Body of pancreas (tissue), 4 donors: Measurements from ENCODE around the gene ID2. TPM values are rescaled to one million over a fixed set of nuclear protein-coding genes. Genes with fewer than 3 reads are reported as not detected.

Source experiments
- ATAC-seq: fragments of 150-250 bp; one replicate; pipeline ENCODE4 v1.9.1; 2016
- DNase-seq, 4 donors: peaks; one replicate each; pipeline ENCODE4 v3.0.0-alpha.2; 2019
- H3K27ac ChIP-seq, 4 donors: fragments of 200-600 bp; sonication (generic); 1 replicate in 3 of 4; 2 replicates in 1 of 4; pipeline versions ENCODE4 v1.5.1 to v1.6.1; 2016 to 2019; ENCODE audit warnings: mild to moderate bottlenecking in 1 of 4, mixed read lengths in 1 of 4, moderate library complexity in 1 of 4
- H3K27me3 ChIP-seq, 2 donors: fragments of 200-600 bp; sonication (generic); one replicate each; pipeline ENCODE4 v1.6.0; 2016; ENCODE audit warnings: mild to moderate bottlenecking in 1 of 2
- H3K36me3 ChIP-seq, 2 donors: fragments of 200-600 bp; sonication (generic); replicated peaks in 1 of 2; 2 replicates each; pipeline ENCODE4 v1.5.1; 2016; ENCODE audit warnings: low read depth in 2 of 2; ENCODE audit not compliant: insufficient read depth in 1 of 2
- H3K4me1 ChIP-seq: fragments of 200-600 bp; sonication (generic); one replicate; pipeline ENCODE4 v1.6.0; 2016
- H3K4me3 ChIP-seq, 2 donors: fragments of 200-600 bp; sonication (generic); 1 replicate in 1 of 2; 2 replicates in 1 of 2; pipeline ENCODE4 v1.5.1; 2016 to 2019
- H3K9me3 ChIP-seq, 3 donors: fragments of 200-600 bp; sonication (generic); 1 replicate in 2 of 3; 2 replicates in 1 of 3; pipeline ENCODE4 v1.5.1; 2016
- POLR2A ChIP-seq, 3 donors: fragments of 450-650 bp; IDR thresholded peaks; one replicate each; pipeline ENCODE4 v1.6.1; 2016; ENCODE audit warnings: antibody characterized with exemption in 3 of 3, mild to moderate bottlenecking in 2 of 3
- WGBS, 2 donors: methylation state at CpG; one replicate each; pipeline ENCODE4 v1.1.5; 2017; 5-methylcytosine and 5-hydroxymethylcytosine counted together
- intact Hi-C: fragments of 100-400 bp; cut with DNase I; formaldehyde crosslinking; loops from one replicate; pipeline ENCODE4 v1.15.1; 2023
- total RNA-seq, 2 donors: library from RNA; depleted of rRNA; stranded (reverse); fragments of >200 nt; gene quantifications; one replicate each; pipeline ENCODE4 v1.1.0, GENCODE V29; 2016
- TF ChIP-seq, protein P1 (sequence below), 7 experiments: fragments of 450-650 bp in 4 of 7; fragments of 200-600 bp in 3 of 7; sonication (generic) in 3 of 7; IDR thresholded peaks; one replicate each; pipeline ENCODE4 v1.5.1; 2016 to 2019; ENCODE audit warnings: antibody characterized with exemption in 7 of 7

ID2 gene
- total RNA-seq, 2 donors from 2014 or later, result 50.3 to 157 TPM

DNA sequence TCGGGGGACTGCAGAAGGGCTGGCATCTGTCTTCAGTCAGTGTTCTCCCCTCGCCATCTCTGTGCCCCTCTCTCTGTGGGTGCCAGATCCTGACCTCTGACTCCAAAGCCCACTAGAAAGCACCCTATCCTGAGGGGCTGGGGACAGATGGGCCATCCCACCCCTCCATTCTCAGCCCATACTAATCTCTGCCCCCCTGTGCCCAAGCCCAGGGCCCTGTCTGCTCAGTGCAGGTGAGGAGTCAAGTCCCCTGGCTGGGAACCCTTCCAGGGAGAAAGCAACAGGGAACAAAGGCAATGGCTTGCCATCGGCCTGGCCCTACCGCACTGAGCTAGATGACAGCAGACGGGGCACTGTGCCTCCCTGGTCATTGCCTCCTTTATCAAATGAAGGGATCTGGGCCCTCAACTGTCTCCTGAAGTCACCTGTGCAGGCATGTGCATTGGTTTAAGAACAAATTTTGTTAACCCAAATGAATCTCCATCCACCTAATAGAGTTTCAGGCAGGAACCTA lies 42.7 kb upstream of the ID2 start:
- Histone ChIP-seq H3K27me3 (no peaks in the 10 kb centered on the region), H3K4me3 (no peak overlapping the region), H3K27ac (no peak overlapping the region), H3K9me3 (no peaks in the 10 kb centered on the region), H3K36me3 (no peaks in the 10 kb centered on the region), H3K4me1 (peaks cover 2% of the 10 kb centered on the region)
- WGBS, 2 donors, result 90 to 100% methylated on average over 1 to 5 of the region's 5 CpGs
- no peak for TF ChIP-seq POLR2A (IDR thresholded peaks at IDR 0.05)
- TF ChIP-seq, protein P1, sequence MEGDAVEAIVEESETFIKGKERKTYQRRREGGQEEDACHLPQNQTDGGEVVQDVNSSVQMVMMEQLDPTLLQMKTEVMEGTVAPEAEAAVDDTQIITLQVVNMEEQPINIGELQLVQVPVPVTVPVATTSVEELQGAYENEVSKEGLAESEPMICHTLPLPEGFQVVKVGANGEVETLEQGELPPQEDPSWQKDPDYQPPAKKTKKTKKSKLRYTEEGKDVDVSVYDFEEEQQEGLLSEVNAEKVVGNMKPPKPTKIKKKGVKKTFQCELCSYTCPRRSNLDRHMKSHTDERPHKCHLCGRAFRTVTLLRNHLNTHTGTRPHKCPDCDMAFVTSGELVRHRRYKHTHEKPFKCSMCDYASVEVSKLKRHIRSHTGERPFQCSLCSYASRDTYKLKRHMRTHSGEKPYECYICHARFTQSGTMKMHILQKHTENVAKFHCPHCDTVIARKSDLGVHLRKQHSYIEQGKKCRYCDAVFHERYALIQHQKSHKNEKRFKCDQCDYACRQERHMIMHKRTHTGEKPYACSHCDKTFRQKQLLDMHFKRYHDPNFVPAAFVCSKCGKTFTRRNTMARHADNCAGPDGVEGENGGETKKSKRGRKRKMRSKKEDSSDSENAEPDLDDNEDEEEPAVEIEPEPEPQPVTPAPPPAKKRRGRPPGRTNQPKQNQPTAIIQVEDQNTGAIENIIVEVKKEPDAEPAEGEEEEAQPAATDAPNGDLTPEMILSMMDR (IDR thresholded peaks at IDR 0.05), result no peak
- DNase-seq (no peak), ATAC-seq (no peak)
- intact Hi-C loops, result no loop called here

DNA sequence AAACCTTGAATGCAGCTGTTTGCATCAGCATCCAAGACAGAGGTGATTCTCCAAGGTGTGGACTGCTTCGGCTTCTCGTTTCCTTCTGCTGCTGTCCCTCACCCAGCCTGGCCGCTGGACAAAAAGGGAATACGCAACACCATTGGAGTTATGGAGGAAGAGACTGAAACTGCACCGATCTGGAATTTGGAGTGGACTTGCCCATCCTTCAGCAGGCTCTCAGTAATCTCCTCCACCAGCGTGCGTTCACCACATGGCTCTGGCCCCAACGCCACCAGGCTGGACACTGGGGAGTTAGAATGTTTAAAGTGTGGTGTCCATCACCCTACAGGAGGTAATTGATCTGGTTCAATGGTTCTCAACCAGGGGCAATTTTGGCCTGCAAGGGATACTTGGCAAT lies 41.4 kb upstream of the ID2 start:
- intact Hi-C loops, result no loop called here
- Histone ChIP-seq H3K36me3 (no peaks in the 10 kb centered on the region), H3K9me3 (no peaks in the 10 kb centered on the region), H3K27ac (no peak overlapping the region), H3K4me1 (no peaks in the 10 kb centered on the region), H3K27me3 (no peaks in the 10 kb centered on the region), H3K4me3 (no peak overlapping the region)
- ATAC-seq, result no peak
- DNase-seq, result no peak
- TF ChIP-seq, protein P1 (IDR thresholded peaks at IDR 0.05), result no peak
- no peak for TF ChIP-seq POLR2A (IDR thresholded peaks at IDR 0.05)
- 92 to 95% methylated on average over 8 of the region's 8 CpGs for WGBS, 2 donors

DNA sequence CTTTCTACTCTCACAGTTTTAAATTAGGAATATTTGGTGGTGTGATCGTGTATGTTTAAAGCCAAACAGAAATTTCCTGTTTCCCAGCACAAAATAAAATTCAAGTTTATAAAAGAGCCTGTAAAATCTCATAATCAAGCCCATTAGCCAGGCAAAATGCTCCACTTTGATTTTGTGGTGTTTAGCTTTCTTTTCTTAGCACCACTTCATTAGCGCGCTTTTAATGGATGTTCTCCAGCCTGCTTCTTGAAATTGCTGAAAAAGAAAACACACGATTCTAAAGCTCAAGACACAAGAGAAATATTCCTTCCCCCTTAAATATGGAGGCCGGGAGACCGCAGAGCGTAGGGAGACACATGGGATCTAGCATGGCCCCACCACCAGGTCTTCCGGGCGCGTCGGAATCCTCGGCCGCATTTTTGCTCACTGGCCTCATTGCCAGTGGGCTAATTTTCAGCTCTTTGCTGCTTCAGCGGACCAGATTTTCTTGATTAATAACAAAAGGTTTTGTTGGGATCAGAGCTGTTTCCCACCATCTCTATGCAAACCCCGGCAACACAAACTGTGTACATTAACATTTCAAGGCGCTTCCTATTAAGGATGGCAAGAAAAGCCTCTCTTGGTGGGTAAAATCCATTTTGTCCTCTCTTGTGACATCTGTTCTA lies 40.4 kb upstream of the ID2 start:
- TF ChIP-seq POLR2A (IDR thresholded peaks at IDR 0.05), result no peak
- TF ChIP-seq, protein P1 (IDR thresholded peaks at IDR 0.05), result no peak
- DNase-seq, result no peak
- no peaks in the 10 kb centered on the region for H3K36me3 ChIP-seq
- WGBS, 2 donors, result 92 to 93% methylated on average over 16 of the region's 16 CpGs
- ATAC-seq, result no peak
- intact Hi-C loops, result no loop called here
- H3K27ac ChIP-seq, result no peak overlapping the region
- no peaks in the 10 kb centered on the region for H3K27me3 ChIP-seq
- H3K4me3 ChIP-seq, result no peak overlapping the region
- no peaks in the 10 kb centered on the region for H3K9me3 ChIP-seq
- H3K4me1 ChIP-seq, result no peaks in the 10 kb centered on the region

DNA sequence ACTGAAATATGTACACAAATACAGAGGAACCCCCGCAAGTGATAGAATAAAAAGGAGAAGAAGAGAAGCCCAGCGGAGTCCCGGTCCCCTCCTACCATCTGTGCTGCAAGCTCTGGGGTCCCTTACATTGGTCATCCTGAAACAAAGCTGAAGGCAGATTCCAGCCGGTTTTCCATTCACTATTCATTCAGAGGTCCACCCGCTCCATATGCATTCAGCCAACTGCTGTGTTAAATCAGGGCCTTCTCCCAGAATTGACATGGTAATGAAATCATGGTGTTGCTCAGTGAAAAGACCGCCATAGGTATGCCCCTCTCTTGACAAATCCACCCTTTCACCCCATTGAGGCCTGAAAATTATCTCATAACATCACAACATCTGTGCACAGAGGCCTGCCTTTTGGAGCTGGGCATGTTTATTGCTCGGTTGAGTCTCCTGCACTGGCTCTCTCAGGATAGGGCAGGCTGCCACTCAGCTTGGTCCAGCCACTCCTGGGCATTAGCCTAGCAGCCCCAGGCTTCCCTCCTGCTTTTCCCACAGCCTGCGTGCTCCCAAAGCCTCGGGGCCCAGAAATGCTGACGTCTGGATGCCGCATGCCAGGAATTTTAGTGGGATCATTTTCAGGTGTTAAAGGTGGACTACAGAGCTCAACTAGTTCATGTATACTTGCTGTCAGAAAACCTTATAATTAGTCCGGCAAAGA lies 39.3 kb upstream of the ID2 start:
- Histone ChIP-seq H3K4me3 (no peak overlapping the region), H3K36me3 (no peaks in the 10 kb centered on the region), H3K9me3 (no peaks in the 10 kb centered on the region), H3K27me3 (no peaks in the 10 kb centered on the region), H3K27ac (no peak overlapping the region), H3K4me1 (no peaks in the 10 kb centered on the region)
- ATAC-seq (no peak), DNase-seq (no peak)
- intact Hi-C loops, result no loop called here
- 72 to 83% methylated on average over 12 of the region's 12 CpGs for WGBS, 2 donors
- TF ChIP-seq, protein P1 (IDR thresholded peaks at IDR 0.05), result no peak
- no peak for TF ChIP-seq POLR2A (IDR thresholded peaks at IDR 0.05)
